Naive B cell (primary cell): Measurements from ENCODE around the gene ZNF248. TPM values are rescaled to one million over a fixed set of nuclear protein-coding genes. Genes with fewer than 3 reads are reported as not detected.

ENCODE experiments used
- ATAC-seq, 2 donors: fragments of 150-1000 bp; cut with Tn5 transposase; 2 replicates each; pipeline ENCODE4 v1.10.0; 2021; ENCODE audit warnings: low read depth in 2 of 2, mild to moderate bottlenecking in 2 of 2, moderate library complexity in 2 of 2
- DNase-seq: peaks from one replicate; pipeline ENCODE4 v3.0.0; 2022
- H3K27ac Mint-ChIP-seq, 6 donors: one replicate each; pipeline ENCODE4 v1.8.0; 2020 to 2022; ENCODE audit warnings: mild to moderate bottlenecking in 6 of 6, mixed read lengths in 6 of 6, moderate library complexity in 5 of 6, inconsistent platforms in 2 of 6
- H3K27me3 Mint-ChIP-seq, 3 donors: one replicate each; pipeline ENCODE4 v1.8.0; 2021 to 2022; ENCODE audit warnings: mixed read lengths in 3 of 3, mild to moderate bottlenecking in 1 of 3
- H3K36me3 Mint-ChIP-seq, 2 donors: one replicate each; pipeline ENCODE4 v1.8.0; 2020 to 2022; ENCODE audit warnings: mixed read lengths in 2 of 2, inconsistent platforms in 1 of 2, mild to moderate bottlenecking in 1 of 2
- H3K4me1 Mint-ChIP-seq, 3 donors: one replicate each; pipeline ENCODE4 v1.8.0; 2020 to 2022; ENCODE audit warnings: mixed read lengths in 3 of 3, inconsistent platforms in 1 of 3, mild to moderate bottlenecking in 1 of 3, moderate library complexity in 1 of 3
- H3K4me3 Mint-ChIP-seq, 8 donors: one replicate each; pipeline ENCODE4 v1.8.0; 2020 to 2022; ENCODE audit warnings: mild to moderate bottlenecking in 8 of 8, mixed read lengths in 8 of 8, moderate library complexity in 8 of 8, inconsistent platforms in 2 of 8
- H3K9me3 Mint-ChIP-seq, 7 donors: one replicate each; pipeline ENCODE4 v1.8.0; 2020 to 2022; ENCODE audit warnings: mixed read lengths in 7 of 7, mild to moderate bottlenecking in 5 of 7, inconsistent platforms in 2 of 7, moderate library complexity in 1 of 7
- polyA plus RNA-seq, 6 donors: library from polyadenylated mRNA; unstranded; fragments of 300-500 nt; fragmentation: Illumina TruSeq; gene quantifications; one replicate each; pipeline ENCODE4 v1.2.3, GENCODE V29; 2021; ENCODE audit warnings: low read depth in 6 of 6

Gene ZNF248
- polyA plus RNA-seq = 10 to 100 TPM in 2 of 6 donors, 1 to 10 TPM in 4; 3.5 to 16.0 (median 7.1) TPM

DNA sequence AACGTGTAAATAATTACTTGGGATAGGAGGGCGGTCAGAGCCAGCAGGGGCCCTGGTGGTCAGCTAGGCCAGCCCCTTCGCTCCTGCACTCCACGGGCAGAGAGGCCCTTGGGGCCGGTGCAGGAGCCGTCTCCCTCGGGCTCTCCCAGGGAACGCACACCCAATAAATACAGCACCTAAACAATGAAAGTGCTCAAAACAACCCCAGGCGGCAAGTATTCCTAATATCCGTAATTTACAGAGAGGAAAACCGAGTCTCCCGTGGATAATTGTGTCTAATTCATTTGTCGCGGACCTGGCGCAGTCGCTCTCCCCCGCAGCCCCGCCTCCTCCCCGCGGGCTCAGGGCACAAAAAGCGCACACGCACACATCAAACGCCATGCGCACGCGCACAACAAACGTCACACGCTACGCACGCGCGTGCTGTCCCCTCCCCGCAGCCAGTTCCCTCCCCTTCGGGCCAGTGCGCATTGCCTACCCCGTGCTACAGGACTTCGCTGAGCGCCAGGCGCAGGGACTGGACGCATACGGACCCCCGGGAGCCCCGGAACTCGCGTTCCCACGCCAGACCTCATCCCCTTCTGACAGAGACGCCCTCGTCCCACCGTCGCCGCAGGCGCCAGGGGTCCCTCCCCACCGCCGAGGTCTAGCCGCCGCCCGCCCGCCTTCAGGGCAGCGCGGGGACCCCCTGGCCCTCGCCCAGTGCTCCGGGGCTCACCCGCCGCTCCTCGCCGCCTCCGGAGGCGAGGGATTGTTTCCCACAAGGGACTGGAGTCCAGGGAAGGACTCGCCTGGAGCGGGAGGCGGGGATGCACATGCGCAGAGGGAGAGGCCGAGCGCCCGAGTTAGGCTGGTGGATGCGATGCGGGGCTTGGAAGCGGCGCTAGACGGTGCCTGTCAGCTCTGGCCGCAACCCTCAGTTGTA, at the start of gene ZNF248:
TSS of gene ZNF248 (minus strand) at position 324 of the 925 bp plus-strand sequence. CDS start 1,300 bp downstream, outside the sequence.
- peak; percentile 93 to 94 for ATAC-seq
- peaks cover 19 to 52% (median 27%) of the 10 kb centered on the region in 3 donors for H3K4me1 Mint-ChIP-seq

DNA sequence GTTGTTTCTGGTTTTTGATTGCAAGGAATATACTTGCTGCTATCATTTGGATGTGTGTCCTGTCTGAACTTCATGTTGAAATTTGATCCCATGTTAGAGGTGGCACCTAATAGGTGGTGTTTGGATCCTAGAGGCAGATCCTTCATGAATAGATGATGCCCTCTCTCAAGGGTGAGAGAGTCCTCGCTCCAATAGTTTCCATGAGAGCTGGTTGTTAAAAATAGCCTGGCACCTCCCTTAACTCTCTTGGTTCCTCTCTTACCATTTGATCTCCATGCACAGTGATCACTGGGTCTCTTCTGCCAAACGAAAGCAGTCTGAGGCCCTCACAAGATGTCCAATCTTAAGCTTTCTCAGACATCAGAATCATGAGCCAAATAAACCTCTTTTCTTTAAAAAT, 49.0 kb upstream of the ZNF248 start:
- no peaks in the 10 kb centered on the region for H3K27me3 Mint-ChIP-seq
- no peaks in the 10 kb centered on the region for H3K4me1 Mint-ChIP-seq
- no peak overlapping the region for H3K27ac Mint-ChIP-seq
- DNase-seq = no peak
- ATAC-seq = no peak
- H3K36me3 Mint-ChIP-seq = no peaks in the 10 kb centered on the region
- H3K9me3 Mint-ChIP-seq = peaks cover 0 to 29% (median 20%) of the 10 kb centered on the region in 7 donors
- no peak overlapping the region for H3K4me3 Mint-ChIP-seq

More for the DNA sequence above, at the start of gene ZNF248:
- H3K27ac Mint-ChIP-seq = peak within 1 kb of the TSS; percentile 90 to 99 (median 98)
- H3K4me3 Mint-ChIP-seq = peak within 1 kb of the TSS; percentile 88 to 100 (median 94)
- DNase-seq = peak; percentile 94
- H3K9me3 Mint-ChIP-seq = no peaks in the 10 kb centered on the region
- H3K27me3 Mint-ChIP-seq = no peaks in the 10 kb centered on the region
- peaks cover 0 to 6% of the 10 kb centered on the region in 2 donors for H3K36me3 Mint-ChIP-seq

DNA sequence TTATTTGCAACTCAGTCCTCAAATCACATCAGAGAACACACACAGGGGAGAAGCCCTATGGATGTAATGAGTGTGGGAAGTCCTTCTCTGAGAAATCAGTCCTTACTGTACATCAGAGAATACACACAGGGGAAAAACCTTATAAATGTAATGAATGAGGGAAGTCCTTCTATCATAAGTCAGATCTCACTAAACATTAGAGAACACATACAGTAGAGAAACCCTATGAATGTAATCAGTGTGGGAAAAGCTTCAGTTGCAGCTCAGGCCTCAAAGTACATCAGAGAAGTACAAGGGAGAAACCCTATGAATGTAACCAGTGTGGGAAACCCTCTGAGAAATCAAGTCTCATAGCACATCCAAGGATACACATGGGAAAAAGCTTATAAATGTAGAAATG, 39.0 kb upstream of the ZNF248 start:
- ATAC-seq (no peak), DNase-seq (no peak)
- Mint-ChIP-seq H3K4me3 (no peak overlapping the region), H3K4me1 (no peaks in the 10 kb centered on the region), H3K9me3 (peaks cover 0 to 63% (median 43%) of the 10 kb centered on the region in 7 donors), H3K27ac (no peak overlapping the region), H3K27me3 (no peaks in the 10 kb centered on the region), H3K36me3 (peaks cover 4 to 8% of the 10 kb centered on the region in 2 donors)

DNA sequence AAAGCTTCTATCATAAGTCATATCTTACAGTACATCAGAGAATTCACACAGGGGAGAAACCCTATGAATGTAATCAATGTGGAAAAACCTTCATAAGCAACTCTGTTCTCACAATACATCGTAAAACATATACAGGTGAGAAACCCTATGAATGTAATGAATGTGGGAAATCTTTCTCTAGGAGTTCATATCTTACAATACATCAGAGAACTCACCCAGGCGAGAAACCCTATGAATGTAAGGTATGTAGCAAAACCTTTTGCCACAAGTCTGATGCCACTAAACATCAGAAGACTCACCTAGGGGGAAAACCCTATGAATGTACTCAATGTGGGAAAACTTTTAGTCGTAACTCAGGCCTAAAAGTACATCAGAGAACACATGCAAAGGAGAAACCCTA, 38.3 kb upstream of the ZNF248 start:
- no peaks in the 10 kb centered on the region for H3K27me3 Mint-ChIP-seq
- peaks cover 10 to 15% of the 10 kb centered on the region in 2 donors for H3K36me3 Mint-ChIP-seq
- no peaks in the 10 kb centered on the region for H3K4me1 Mint-ChIP-seq
- no peak overlapping the region for H3K27ac Mint-ChIP-seq
- H3K9me3 Mint-ChIP-seq = peaks cover 0 to 64% (median 51%) of the 10 kb centered on the region in 7 donors
- DNase-seq (no peak), ATAC-seq (no peak)
- H3K4me3 Mint-ChIP-seq = no peak overlapping the region

DNA sequence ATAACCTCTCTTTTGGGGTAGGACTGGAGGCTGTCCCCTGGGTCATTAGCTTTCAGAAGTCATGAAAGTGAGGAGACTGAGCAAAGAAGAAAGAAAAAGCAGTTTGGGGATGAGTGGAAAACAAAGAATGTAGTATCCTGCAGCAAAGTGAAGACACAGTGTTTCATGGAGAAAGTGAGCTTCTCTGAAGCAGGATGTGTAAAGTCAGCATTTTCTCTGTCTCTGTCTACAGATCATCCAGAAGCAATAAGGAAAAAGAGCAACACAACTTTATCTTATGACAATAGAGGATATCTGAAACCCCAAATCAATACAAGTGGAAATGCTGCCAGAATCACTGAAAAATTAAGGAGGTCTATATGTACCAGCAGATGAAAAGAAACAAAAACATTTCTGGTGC, 28.4 kb upstream of the ZNF248 start:
- H3K4me1 Mint-ChIP-seq = no peaks in the 10 kb centered on the region
- ATAC-seq (no peak), DNase-seq (no peak)
- peaks cover 17 to 24% of the 10 kb centered on the region in 2 donors for H3K36me3 Mint-ChIP-seq
- H3K9me3 Mint-ChIP-seq = peaks cover 8 to 22% (median 14%) of the 10 kb centered on the region in 7 donors
- H3K27me3 Mint-ChIP-seq = peaks cover 0 to 6% (median 0%) of the 10 kb centered on the region in 3 donors
- no peak overlapping the region for H3K4me3 Mint-ChIP-seq
- H3K27ac Mint-ChIP-seq = no peak overlapping the region

DNA sequence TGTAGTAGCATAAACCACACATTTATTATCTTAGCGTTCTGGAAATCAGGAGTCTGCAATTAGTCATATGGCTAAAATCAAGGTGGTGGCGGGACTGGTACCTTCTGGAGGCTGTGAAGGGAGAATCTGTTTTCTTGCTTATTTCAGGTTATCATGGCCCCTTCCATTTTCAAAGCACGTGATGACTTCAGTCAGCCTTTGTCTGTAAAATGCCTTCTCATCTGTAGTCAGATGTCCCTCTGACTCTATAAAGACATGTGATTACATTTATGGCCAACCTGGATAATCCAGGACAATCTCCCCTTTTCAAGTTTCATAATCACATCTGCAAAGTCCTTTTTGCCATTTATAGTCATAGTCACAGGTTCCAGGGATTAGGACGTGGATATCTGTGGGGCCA, 15.5 kb upstream of the ZNF248 start:
- H3K4me1 Mint-ChIP-seq = no peaks in the 10 kb centered on the region
- no peak overlapping the region for H3K27ac Mint-ChIP-seq
- ATAC-seq (no peak), DNase-seq (no peak)
- no peak overlapping the region for H3K4me3 Mint-ChIP-seq
- H3K9me3 Mint-ChIP-seq = peaks cover 0 to 2% (median 0%) of the 10 kb centered on the region in 7 donors
- no peaks in the 10 kb centered on the region for H3K27me3 Mint-ChIP-seq
- no peaks in the 10 kb centered on the region for H3K36me3 Mint-ChIP-seq

DNA sequence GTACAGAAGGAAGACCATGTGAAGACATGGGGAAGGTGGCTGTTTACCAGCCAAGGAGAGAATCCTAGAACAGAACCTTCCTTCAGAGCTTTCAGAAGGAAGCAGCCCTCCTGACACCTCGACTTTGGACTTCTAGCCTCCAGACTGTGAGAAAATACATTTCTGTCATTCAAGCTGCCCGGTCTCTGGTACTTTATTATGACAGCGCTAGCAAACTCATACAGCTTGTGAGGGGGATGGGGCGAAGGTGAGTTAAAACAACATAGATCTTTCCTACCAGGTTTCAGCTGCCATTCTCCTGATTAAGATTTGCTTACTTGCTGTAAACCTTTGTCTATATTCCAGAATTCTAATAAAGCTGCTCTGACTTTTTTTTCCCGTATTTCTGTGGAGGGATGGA, 14.9 kb upstream of the ZNF248 start:
- H3K36me3 Mint-ChIP-seq = no peaks in the 10 kb centered on the region
- H3K27me3 Mint-ChIP-seq = no peaks in the 10 kb centered on the region
- no peak for ATAC-seq
- peaks cover 0 to 2% (median 0%) of the 10 kb centered on the region in 7 donors for H3K9me3 Mint-ChIP-seq
- H3K4me3 Mint-ChIP-seq = no peak overlapping the region
- H3K4me1 Mint-ChIP-seq = no peaks in the 10 kb centered on the region
- no peak overlapping the region for H3K27ac Mint-ChIP-seq
- no peak for DNase-seq

DNA sequence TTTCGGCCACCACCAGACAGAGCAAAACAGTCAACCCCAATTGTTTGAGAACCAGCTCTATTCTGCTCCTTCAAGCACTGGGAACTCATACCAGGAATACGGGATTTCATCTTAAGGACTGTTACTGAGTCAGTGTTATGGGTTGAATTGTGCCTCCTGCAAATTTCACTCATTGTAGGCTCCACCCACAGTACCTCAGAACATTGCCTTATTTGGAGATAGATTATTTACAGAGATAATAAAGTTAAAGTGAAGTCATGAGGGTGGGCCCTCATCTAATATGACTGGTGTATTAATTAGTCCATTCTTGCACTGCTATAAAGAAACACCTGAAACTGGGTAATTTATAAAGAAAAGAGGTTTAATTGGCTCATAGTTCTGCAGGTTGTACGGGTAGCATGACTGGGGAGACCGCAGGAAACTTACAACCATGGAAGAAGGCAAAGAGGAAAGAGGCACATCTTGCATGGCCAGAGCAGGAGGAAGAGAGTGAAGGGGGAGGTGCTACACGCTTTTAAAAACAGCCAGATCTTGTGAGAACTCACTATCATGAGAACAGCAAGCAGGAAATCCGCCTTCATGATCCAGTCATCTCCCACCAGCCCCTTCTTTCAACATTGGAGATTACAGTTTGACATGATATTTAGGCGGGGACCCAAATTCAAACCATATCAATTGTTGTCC, 14.3 kb upstream of the ZNF248 start:
- H3K4me3 Mint-ChIP-seq = no peak overlapping the region
- H3K4me1 Mint-ChIP-seq = peaks cover under 1 to 1% (median 1%) of the 10 kb centered on the region in 3 donors
- H3K27ac Mint-ChIP-seq = no peak overlapping the region
- DNase-seq (no peak), ATAC-seq (no peak)
- no peaks in the 10 kb centered on the region for H3K27me3 Mint-ChIP-seq
- H3K36me3 Mint-ChIP-seq = no peaks in the 10 kb centered on the region
- peaks cover 0 to 2% (median 0%) of the 10 kb centered on the region in 7 donors for H3K9me3 Mint-ChIP-seq

DNA sequence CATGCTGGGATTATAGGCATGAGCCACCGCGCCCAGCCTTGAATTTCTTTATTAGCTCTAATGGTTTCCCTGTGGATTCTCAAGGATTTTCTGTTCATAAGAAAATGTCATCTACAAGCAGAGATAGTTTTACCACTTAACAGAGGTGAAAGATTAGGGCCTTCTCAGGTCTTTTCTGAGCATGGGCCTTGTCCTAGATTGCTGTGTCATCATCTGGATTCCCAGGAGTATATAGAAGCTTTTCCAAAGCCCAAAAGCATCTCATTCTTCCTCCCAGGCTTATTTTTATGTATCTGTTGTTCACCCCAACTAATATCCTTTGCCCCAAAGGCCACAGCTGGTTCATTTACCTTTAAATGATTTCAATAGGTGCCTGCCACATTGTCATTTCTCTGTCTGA, 13.7 kb upstream of the ZNF248 start:
- H3K27ac Mint-ChIP-seq = no peak overlapping the region
- peaks cover 0 to 2% (median 0%) of the 10 kb centered on the region in 7 donors for H3K9me3 Mint-ChIP-seq
- H3K27me3 Mint-ChIP-seq = no peaks in the 10 kb centered on the region
- H3K4me1 Mint-ChIP-seq = peaks cover 6 to 7% (median 7%) of the 10 kb centered on the region in 3 donors
- DNase-seq (no peak), ATAC-seq (no peak)
- H3K4me3 Mint-ChIP-seq = no peak overlapping the region
- H3K36me3 Mint-ChIP-seq = no peaks in the 10 kb centered on the region

DNA sequence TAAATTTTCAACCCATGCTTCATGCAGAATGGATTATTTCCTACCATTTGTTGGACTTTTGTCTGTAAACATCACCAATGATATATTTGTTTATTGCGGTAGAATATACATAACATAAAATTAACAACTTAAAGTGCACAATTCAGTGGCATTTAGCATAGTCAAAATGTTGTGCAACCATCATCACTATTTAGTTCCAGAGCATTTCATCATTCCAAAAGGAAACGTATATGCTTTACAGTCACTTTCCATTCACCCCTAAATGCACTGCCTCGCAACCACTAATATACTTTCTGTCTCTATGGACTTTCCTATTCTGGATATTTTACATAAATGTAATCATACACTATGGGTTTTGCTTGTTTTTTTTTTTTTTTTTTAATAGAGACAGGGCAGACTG, 11.4 kb upstream of the ZNF248 start:
- ATAC-seq = no peak
- no peaks in the 10 kb centered on the region for H3K9me3 Mint-ChIP-seq
- no peaks in the 10 kb centered on the region for H3K27me3 Mint-ChIP-seq
- no peak for DNase-seq
- peaks cover 12 to 21% (median 14%) of the 10 kb centered on the region in 3 donors for H3K4me1 Mint-ChIP-seq
- no peaks in the 10 kb centered on the region for H3K36me3 Mint-ChIP-seq
- no peak overlapping the region for H3K27ac Mint-ChIP-seq
- no peak overlapping the region for H3K4me3 Mint-ChIP-seq

DNA sequence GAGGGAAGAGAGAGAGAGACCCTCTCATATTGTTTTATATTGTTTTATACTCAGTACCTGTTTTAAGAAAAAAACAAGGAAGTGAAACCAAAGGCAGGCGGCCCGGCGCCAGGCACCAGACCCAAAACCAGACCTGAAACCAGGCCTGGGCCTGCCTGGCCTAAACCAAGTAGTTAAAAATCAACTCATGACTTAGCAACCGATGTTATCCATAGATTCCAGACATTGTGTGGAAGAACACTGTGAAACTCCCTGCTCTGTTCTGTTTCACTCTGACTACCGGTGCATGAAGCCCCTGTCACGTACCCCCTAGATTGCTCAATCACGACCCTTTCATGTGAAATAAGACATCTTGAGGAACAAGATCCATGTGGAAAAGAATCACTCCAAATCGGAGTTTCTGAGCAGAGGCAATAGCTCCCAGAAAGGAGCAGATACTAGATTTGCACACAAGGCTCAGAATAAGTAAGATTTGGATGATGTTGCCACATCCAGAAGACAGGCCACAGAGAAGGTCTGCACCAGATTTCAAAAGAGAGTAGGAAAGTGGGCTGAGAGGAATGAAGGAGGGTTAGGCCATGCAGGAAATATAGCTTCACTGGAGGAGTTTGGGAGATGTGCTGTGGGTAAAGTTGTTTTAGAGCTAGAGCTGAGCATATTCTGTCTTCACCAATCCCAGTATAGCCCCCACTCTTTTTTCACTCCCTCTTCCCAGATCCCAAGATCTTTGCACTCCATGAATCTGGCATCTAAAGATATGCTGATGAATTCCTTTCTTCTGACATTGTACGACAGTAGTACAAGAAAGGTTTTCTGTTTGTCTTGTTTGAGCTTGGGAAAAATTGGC, 8.8 kb upstream of the ZNF248 start:
- DNase-seq (peak; percentile 78), ATAC-seq (peak; percentile 64 to 83)
- H3K4me1 Mint-ChIP-seq = peaks cover 12 to 21% (median 14%) of the 10 kb centered on the region in 3 donors
- peak overlapping the region in 5 of 8 donors; percentile 13 to 47 (median 35) for H3K4me3 Mint-ChIP-seq
- H3K9me3 Mint-ChIP-seq = no peaks in the 10 kb centered on the region
- H3K27me3 Mint-ChIP-seq = no peaks in the 10 kb centered on the region
- peak overlapping the region; percentile 69 to 96 (median 93) for H3K27ac Mint-ChIP-seq
- H3K36me3 Mint-ChIP-seq = no peaks in the 10 kb centered on the region

DNA sequence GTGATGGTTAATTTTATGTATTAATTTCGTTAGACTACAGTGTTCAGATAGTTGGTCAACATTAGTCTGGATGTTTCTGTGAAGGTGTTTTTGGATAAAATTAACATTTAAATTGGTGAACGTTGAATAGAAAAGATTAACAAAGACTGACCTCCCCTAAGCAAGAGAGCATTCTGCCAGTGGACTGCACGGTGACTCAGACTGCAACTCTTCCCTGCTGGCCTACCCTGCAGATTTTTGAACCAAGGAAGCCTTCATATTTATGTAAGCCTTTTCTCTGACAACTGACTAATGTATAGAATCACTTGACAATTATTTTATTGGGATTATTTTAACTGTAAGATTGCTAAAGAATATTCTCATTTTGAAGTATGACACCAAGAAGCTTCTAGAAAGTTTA, 7.9 kb upstream of the ZNF248 start:
- H3K4me3 Mint-ChIP-seq = peak overlapping the region in 1 of 8 donors; percentile 21
- DNase-seq = no peak
- H3K9me3 Mint-ChIP-seq = no peaks in the 10 kb centered on the region
- ATAC-seq = no peak
- H3K4me1 Mint-ChIP-seq = peaks cover 12 to 21% (median 14%) of the 10 kb centered on the region in 3 donors
- H3K27me3 Mint-ChIP-seq = no peaks in the 10 kb centered on the region
- peak overlapping the region in 4 of 6 donors; percentile 59 to 96 (median 80) for H3K27ac Mint-ChIP-seq
- no peaks in the 10 kb centered on the region for H3K36me3 Mint-ChIP-seq
